ENCODE data around the gene TMEM9. TPM values are rescaled to one million over a fixed set of nuclear protein-coding genes. Genes with fewer than 3 reads are reported as not detected.
A peak's percentile ranks its signal among the peaks of the same experiment; 100 is the strongest.

The TMEM9 gene
- total RNA-seq, 1 donor from 2014 or later, result 13.2 TPM

- H3K27me3 Mint-ChIP-seq (ENCODE audit: insufficient read depth), result peaks cover 18% of the 10 kb centered on the region
- peaks cover 23% of the 10 kb centered on the region for H3K4me1 Mint-ChIP-seq (ENCODE audit: low read depth)
- H3K36me3 Mint-ChIP-seq (ENCODE audit: low read depth), result peaks cover 3% of the 10 kb centered on the region
- intact Hi-C loops (cut with micrococcal nuclease), result loop anchor here (1.0 to 10.0 kb wide), 6 partner anchors 18 to 674 kb away; partner anchors contain the start of genes DDX59, IPO9 and KIF14
- H3K9me3 Mint-ChIP-seq, result no peaks in the 10 kb centered on the region
- peak overlapping the region; percentile 88 for H3K27ac Mint-ChIP-seq
- peak overlapping the region; percentile 85 for H3K4me3 Mint-ChIP-seq
- no peak for DNase-seq (ENCODE audit: low spot score)
These were observed 543 bp downstream of the TMEM9 start for GRCh38 chr1:201153474-201154388.

- H3K27ac Mint-ChIP-seq, result no peak overlapping the region
- H3K4me1 Mint-ChIP-seq (ENCODE audit: low read depth), result peaks cover 18% of the 10 kb centered on the region
- intact Hi-C loops (cut with micrococcal nuclease), result loop anchor here (1.0 kb wide), 1 partner anchor 74 kb away; no protein-coding TSS in a partner anchor
- no peak for DNase-seq (ENCODE audit: low spot score)
- no peaks in the 10 kb centered on the region for H3K9me3 Mint-ChIP-seq
- H3K27me3 Mint-ChIP-seq (ENCODE audit: insufficient read depth), result peaks cover 5% of the 10 kb centered on the region
- H3K36me3 Mint-ChIP-seq (ENCODE audit: low read depth), result peaks cover 3% of the 10 kb centered on the region
- no peak overlapping the region for H3K4me3 Mint-ChIP-seq
These were observed 4.9 kb downstream of the TMEM9 start for GRCh38 chr1:201149400-201149799.

DNA sequence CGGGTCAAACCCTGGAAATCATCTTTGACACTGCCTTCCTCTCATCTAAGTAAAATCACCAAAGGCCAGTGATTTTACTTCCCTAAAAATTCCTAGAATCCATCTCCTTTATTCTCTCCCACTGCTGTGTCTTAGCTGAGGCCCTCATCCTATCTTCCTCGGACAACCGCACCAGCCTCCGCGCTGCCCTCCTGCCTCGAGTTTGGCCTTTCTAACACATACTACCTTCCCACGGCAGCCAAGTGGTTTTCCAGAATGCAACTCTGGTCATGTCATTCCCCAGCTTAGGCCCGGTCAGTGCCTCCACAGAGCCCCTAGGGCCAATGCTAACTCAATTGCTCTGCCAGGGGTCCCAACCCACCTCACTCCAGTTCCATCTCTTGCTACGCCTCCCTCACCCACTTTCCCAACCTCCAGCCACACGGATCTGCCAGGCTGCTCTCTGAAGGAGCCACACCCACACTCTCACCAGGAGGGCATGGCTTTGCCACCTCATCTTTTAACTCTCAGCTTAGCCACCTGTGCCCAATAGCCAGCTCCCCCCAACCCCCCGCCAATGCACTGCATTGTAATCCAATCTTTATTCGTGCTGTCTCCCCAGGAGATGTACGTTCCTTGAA, 6.8 kb downstream of the TMEM9 start:
- Mint-ChIP-seq H3K27ac (no peak overlapping the region), H3K4me1 (ENCODE audit: low read depth) (peaks cover 2% of the 10 kb centered on the region), H3K27me3 (ENCODE audit: insufficient read depth) (no peaks in the 10 kb centered on the region), H3K36me3 (ENCODE audit: low read depth) (peaks cover 5% of the 10 kb centered on the region), H3K4me3 (no peak overlapping the region), H3K9me3 (no peaks in the 10 kb centered on the region)
- no peak for DNase-seq (ENCODE audit: low spot score)
- intact Hi-C loops (cut with micrococcal nuclease), result no loop called here

DNA sequence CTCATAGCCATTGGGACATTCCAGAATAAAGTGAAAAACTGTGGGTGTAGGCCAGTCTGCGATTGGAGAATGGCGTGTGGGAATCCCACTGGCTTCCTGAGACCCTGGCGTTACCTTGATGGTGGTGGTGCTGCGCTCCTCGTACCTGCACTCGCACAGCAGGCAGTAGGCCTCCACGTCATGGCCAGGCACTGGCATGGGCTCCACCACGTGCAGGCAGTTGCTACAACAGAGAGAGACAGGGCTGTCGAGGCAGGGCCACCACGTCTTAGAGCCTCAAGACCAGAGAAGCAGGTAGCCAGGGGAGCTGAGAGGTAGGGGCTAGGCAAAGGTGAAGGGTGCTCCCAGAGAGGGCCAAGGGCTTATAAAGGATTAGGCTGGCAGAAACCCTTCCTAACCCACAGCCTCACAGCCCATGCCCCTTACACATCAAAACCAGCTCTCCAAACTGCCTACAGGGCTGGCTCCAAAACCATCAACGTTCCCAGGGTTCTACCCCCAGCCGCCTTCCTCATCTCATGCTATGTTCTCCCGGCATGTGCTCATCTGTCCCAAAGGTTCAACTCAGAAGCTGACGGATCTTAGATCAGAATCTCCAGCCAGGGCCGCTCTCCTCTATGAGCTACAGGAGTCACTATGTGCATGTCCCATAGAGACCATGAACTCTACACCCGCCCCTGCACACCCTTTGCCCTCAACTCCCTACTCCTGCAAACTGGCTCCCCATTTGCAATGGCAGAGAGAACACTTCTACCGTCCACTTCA, 7.5 kb downstream of the TMEM9 start:
- H3K27ac Mint-ChIP-seq, result no peak overlapping the region
- H3K27me3 Mint-ChIP-seq (ENCODE audit: insufficient read depth), result no peaks in the 10 kb centered on the region

DNA sequence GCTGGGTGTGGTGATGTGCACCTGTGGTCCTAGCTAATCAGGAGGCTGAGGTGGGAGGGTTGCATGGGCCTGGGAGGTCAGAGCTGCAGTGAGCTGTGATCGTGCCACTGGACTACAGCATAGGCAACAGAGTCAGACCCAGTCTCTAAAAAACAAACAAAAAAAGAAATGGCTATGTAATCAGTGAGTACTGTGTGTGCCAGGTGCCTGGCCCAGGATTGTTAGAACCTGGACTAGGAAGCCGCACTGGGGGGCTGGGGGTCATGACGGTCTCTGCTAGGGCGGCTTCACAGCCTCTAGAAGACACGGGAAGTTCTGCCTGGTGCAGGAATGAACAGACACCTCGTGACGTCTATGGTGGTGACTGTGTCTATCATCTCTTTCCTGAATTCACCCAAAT, 8.5 kb downstream of the TMEM9 start:
- Mint-ChIP-seq H3K36me3 (ENCODE audit: low read depth) (peaks cover 5% of the 10 kb centered on the region), H3K4me3 (no peak overlapping the region), H3K27me3 (ENCODE audit: insufficient read depth) (no peaks in the 10 kb centered on the region), H3K27ac (no peak overlapping the region), H3K9me3 (no peaks in the 10 kb centered on the region), H3K4me1 (ENCODE audit: low read depth) (no peaks in the 10 kb centered on the region)
- DNase-seq (ENCODE audit: low spot score), result no peak
- intact Hi-C loops (cut with micrococcal nuclease), result no loop called here

More for the DNA sequence above, 7.5 kb downstream of the TMEM9 start:
- intact Hi-C loops (cut with micrococcal nuclease), result no loop called here
- no peaks in the 10 kb centered on the region for H3K9me3 Mint-ChIP-seq
- H3K4me3 Mint-ChIP-seq, result no peak overlapping the region
- H3K36me3 Mint-ChIP-seq (ENCODE audit: low read depth), result peaks cover 5% of the 10 kb centered on the region
- no peaks in the 10 kb centered on the region for H3K4me1 Mint-ChIP-seq (ENCODE audit: low read depth)
- no peak for DNase-seq (ENCODE audit: low spot score)

DNA sequence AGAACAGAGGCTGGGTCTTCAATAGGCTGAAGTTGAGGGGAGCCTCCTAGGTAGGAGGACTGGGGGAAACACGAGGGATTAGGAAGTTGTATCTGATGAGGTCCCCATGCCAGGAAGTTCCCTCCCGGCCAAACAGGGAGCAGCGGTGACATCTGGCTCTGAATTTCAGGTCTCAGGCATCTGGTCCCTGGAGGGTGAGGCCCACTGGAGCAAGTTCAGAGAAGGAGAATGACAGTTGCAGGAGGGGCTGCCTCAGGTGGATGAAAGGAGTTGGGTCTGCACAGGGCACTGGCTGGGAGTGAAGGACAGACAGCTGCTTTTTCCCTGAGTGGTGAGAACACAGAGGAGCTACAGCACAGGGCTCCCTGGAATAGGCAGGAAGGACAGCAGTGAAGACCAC, 9.1 kb downstream of the TMEM9 start:
- Mint-ChIP-seq H3K27me3 (ENCODE audit: insufficient read depth) (no peaks in the 10 kb centered on the region), H3K9me3 (no peaks in the 10 kb centered on the region), H3K36me3 (ENCODE audit: low read depth) (peaks cover 2% of the 10 kb centered on the region), H3K27ac (no peak overlapping the region), H3K4me3 (no peak overlapping the region), H3K4me1 (ENCODE audit: low read depth) (no peaks in the 10 kb centered on the region)
- DNase-seq (ENCODE audit: low spot score), result no peak
- intact Hi-C loops (cut with micrococcal nuclease), result no loop called here

GRCh38 chr1:201144701-201145100, 9.6 kb downstream of the TMEM9 start:
- Mint-ChIP-seq H3K27ac (no peak overlapping the region), H3K4me1 (ENCODE audit: low read depth) (no peaks in the 10 kb centered on the region), H3K9me3 (no peaks in the 10 kb centered on the region), H3K27me3 (ENCODE audit: insufficient read depth) (no peaks in the 10 kb centered on the region), H3K4me3 (no peak overlapping the region), H3K36me3 (ENCODE audit: low read depth) (peaks cover 2% of the 10 kb centered on the region)
- DNase-seq (ENCODE audit: low spot score), result no peak
- intact Hi-C loops (cut with micrococcal nuclease), result no loop called here

- H3K4me3 Mint-ChIP-seq, result no peak overlapping the region
- peaks cover 2% of the 10 kb centered on the region for H3K36me3 Mint-ChIP-seq (ENCODE audit: low read depth)
- no peaks in the 10 kb centered on the region for H3K9me3 Mint-ChIP-seq
- no peak overlapping the region for H3K27ac Mint-ChIP-seq
- intact Hi-C loops (cut with micrococcal nuclease), result no loop called here
- no peaks in the 10 kb centered on the region for H3K27me3 Mint-ChIP-seq (ENCODE audit: insufficient read depth)
- DNase-seq (ENCODE audit: low spot score), result no peak
- H3K4me1 Mint-ChIP-seq (ENCODE audit: low read depth), result no peaks in the 10 kb centered on the region
These were observed 10.3 kb downstream of the TMEM9 start for GRCh38 chr1:201143726-201144635.

DNA sequence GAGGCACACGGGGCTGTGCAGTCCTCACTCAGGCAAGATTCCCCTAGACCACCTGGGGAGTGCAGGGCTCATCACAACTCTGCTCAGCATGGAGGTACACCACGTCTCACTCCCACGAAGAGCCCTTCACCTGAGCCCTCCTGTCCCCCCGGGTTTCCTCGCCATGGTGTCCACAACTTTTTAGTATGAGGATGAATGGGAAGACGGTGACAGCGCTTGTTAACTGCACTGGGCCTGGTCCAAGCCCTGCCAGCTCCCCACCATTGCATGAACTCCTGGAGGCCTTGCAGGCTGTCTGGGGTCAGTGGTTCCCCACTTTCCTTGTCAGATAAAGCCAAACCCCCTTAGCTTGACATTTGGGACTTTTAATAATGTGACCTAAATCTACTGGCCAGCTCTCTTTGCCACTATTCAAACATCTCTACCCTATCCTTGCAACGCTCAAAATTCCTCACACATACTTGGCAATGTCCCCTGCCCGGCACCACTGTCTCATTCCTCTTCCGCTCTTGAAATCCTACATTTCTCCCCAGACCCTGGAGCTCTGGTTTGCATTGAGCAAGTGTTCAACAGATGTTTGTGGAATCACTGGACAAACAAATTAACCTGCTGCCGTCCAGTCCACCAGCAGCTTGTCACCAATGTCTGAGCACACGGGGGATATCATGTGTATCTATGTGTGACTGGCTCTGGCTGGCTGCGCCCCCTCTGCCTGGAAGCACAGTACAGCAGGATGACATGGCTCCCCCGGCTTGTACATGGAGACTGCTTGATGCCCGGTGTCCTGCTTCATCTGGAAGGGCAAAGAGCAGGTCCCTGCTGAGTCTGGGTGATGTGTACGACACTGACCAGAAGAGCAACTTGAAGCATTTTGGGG, 11.2 kb downstream of the TMEM9 start:
- no peak for DNase-seq (ENCODE audit: low spot score)
- Mint-ChIP-seq H3K9me3 (no peaks in the 10 kb centered on the region), H3K4me3 (no peak overlapping the region), H3K27ac (no peak overlapping the region), H3K27me3 (ENCODE audit: insufficient read depth) (no peaks in the 10 kb centered on the region), H3K36me3 (ENCODE audit: low read depth) (peaks cover 2% of the 10 kb centered on the region), H3K4me1 (ENCODE audit: low read depth) (no peaks in the 10 kb centered on the region)
- intact Hi-C loops (cut with micrococcal nuclease), result no loop called here

- no peaks in the 10 kb centered on the region for H3K27me3 Mint-ChIP-seq (ENCODE audit: insufficient read depth)
- H3K4me1 Mint-ChIP-seq (ENCODE audit: low read depth), result no peaks in the 10 kb centered on the region
- peaks cover 2% of the 10 kb centered on the region for H3K36me3 Mint-ChIP-seq (ENCODE audit: low read depth)
- H3K4me3 Mint-ChIP-seq, result no peak overlapping the region
- no peaks in the 10 kb centered on the region for H3K9me3 Mint-ChIP-seq
- no peak overlapping the region for H3K27ac Mint-ChIP-seq
- intact Hi-C loops (cut with micrococcal nuclease), result no loop called here
- no peak for DNase-seq (ENCODE audit: low spot score)
These were observed 12.0 kb downstream of the TMEM9 start for GRCh38 chr1:201142011-201142848.

DNA sequence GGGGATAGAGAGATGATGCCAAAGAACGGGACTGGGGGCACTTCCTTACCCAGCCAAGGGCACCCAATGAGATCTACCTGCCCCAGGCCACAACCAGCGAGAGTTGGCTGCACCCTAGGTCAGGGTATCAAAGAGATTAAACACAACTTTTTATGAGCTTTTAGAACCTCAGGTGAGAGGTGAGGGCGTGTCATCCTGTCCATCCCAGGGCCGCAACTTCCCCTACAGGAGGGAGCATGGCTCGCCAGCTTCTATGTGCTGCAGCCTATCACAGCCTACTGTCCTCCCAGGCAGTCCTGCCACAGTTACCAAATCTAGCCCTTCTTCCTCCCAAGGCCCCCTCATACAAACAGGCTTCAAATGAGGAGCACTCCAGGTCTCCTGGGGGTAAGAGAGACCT, 12.9 kb downstream of the TMEM9 start:
- Mint-ChIP-seq H3K36me3 (ENCODE audit: low read depth) (peaks cover 2% of the 10 kb centered on the region), H3K4me3 (no peak overlapping the region), H3K27ac (no peak overlapping the region), H3K27me3 (ENCODE audit: insufficient read depth) (no peaks in the 10 kb centered on the region), H3K4me1 (ENCODE audit: low read depth) (no peaks in the 10 kb centered on the region), H3K9me3 (no peaks in the 10 kb centered on the region)
- DNase-seq (ENCODE audit: low spot score), result no peak
- intact Hi-C loops (cut with micrococcal nuclease), result no loop called here
